GM18870 (cell line): Measurements from ENCODE around the gene RPL28.
"Not testable (repeated sequence)": the region's sequence is repeated elsewhere in the genome, so short reads cannot be mapped to it uniquely, and the experiment has no call there.

Experiments
- ATAC-seq: cut with Tn5 transposase; IDR thresholded peaks from one replicate; pipeline ENCODE4 v1.9.1; 2021; ENCODE audit warnings: moderate library complexity; ENCODE audit not compliant: unreplicated experiment

Gene RPL28

GRCh38 chr19:55391191-55391670 lies 5.5 kb downstream of the RPL28 start:
- ATAC-seq: no peak

DNA sequence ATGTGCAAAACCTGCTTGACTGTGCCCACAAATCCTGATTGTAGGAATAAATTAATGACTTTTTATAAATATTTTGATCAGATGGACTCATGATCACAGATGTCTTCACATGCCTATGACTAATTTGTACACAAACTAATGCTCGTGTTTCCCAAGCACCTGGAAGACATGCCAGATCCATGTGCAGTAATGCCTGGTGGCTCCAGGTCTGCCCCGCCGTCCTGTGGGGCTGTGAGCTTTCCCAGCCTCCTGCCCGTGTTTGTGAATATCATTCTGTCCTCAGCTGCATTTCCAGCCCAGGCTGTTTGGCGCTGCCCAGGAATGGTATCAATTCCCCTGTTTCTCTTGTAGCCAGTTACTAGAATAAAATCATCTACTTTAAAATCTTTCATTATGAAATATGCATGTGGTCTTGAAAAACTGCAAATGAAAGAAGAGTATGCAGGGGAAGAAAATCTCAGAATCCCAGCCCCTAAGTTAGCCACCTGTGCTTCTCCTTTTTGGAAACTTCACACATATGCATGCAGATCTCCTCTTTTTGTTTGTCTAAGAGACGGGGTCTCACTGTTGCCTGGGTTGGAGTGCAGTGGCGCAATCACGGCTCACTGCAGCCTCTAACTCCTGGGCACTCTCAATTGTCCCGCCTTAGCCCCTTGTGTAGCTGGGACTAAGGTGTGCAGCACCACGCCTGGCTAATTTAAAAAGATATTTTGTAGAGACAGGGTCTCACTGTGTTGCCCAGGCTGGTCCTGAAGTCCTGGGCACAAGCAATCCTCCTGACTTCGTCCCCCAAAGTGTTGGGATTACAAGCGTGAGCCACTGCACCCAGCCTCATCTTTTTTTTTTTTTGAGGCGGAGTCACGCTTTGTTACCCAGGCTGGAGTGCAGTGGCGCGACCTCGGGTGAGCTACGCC lies 6.2 kb downstream of the RPL28 start:
- no peak for ATAC-seq

DNA sequence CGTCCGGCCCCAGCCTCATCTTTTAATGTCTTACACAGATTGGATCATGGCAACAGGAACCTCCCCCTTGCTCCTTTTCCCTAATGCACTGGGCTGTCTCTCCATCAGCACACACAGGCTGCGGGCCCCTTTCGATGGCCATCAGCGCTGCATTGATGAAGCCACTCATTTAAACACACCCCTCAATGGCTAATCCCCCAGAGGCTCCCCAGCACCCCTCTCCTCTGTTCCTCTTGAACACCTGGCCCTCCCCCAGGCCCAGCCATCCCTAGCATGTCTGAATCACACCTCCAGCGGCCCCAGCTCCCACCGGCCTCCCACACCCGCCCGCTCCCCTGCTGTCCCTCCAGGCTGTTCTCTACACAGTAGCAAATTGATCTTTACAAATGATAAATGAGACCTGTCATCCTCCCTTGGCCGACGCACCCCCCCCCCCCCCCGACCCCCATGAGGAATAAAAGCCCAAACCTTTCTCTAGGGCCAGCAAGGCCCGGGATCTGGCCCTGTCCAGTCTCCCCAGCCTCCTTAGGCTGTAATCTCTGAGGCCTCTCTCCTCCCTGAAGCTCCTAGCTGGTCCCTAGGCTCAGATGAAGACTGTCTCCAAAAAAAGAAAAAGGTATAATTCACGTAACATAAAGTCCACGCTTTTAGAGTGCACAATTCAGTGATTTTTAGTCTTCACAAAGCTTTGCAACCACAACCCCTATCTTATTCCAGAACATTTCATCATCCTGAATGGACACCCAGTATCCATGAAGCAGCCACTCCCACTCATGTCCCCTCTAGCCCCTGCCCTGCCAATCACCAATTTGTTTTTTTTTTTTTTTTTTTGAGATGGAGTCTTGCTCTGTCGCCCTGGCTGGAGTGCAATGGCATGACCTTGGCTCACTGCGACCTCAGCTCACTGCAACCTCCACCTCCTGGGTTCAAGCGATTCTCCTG lies 7.4 kb downstream of the RPL28 start:
- ATAC-seq: no peak

- ATAC-seq: no peak
Measured at GRCh38 chr19:55398200-55398925, 12.6 kb downstream of the RPL28 start.

GRCh38 chr19:55400281-55401087 lies 14.8 kb downstream of the RPL28 start:
- ATAC-seq: no peak

DNA sequence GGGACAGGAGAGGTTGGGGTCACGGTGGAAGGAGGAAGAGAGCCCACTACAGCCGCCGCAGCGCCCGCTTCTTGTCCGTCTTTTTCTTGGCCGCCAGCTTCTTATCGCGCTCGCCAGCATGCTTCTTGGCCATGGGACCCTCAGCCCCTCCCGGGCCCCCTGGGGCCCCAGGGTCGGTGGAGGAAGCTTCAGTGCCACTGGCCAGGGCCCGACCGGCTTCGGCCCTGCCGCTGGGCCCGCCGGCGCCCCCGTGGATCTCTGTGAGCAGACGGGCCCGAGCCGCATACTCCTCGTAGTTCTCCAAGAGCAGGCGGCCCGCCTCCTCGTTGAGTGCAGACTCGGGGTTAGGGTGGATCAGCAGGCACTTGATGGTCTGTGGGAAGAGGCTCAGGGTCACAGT lies 15.7 kb downstream of the RPL28 start:
- ATAC-seq: not testable (repeated sequence)

GRCh38 chr19:55402509-55402908 lies 16.8 kb downstream of the RPL28 start:
- no peak for ATAC-seq

- no peak for ATAC-seq
Measured at GRCh38 chr19:55405638-55406037, 19.9 kb downstream of the RPL28 start.

- ATAC-seq: no peak
Measured at GRCh38 chr19:55406091-55406825, 20.5 kb downstream of the RPL28 start.

GRCh38 chr19:55406826-55407549 lies 21.3 kb downstream of the RPL28 start:
- peak; percentile 3 for ATAC-seq

DNA sequence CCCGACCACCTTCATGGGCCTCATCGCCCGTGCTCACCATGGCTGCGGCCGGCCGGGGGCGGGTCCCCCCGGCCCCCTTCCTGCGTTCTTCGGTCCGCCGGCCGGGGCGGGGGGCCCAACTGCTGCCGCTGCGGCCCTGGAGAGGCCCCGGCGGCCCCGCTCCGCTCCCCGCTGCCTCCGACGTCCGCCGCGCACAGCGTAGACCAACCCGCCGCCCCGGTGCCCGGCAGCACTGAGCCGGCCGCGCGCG lies 21.7 kb downstream of the RPL28 start, which contains the start of gene UBE2S:
Gene UBE2S, minus strand, starts transcription at position 239 of the 250 bp plus-strand sequence. Its CDS starts 199 bp downstream, at position 40.
- ATAC-seq: peak; percentile 59

DNA sequence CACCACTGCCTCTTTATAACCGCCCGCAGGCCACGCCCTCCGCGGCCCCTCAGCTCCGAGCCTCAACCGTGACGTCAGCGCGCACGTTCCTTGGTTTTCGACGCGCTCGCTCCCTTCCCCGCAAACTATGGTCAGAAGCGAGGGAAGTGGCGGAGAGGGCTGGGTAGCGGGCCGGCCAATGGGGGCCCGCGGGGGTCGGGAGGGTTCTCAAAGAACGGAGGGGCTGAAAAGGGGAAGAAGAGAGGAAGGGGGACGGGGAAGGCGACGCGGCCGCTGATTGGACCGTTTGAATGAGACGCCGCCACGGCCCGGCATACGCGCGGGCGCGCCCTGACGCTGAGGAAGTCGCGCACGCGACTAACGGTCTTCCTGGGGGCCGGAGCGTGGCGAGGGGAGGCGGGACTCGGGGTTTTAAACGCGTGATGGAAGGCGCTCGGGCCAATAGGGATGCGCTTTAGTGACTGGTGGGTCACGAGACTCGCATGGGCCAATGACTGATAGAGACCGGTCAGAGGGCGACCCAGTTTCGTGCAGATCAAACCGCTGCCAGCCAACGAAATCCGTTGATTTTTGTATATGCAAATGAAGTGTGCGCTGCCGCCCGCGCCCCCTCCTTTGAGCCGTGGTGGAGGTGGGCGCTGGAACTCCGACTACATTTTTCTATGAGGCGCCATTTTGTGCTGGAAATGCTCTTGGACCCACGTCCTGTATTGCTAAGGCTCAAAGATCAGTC lies 22.2 kb downstream of the RPL28 start:
- peak; percentile 77 for ATAC-seq

DNA sequence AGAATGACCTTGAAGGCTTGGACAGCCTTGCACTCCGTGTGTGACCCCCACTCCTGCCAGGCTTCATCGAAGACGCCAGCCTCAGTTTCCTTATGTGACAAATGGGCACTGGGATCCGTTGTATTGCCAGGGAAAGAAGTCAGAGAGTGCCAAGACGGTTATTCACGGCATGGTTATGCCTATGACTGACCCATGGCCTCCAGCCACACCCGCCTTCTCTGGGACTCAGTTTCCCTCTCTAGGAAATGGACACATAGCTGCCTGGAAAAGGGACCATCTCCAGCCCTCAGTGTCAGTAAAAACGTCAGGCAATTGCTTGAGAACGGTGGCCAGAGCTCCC lies 22.8 kb downstream of the RPL28 start:
- no peak for ATAC-seq

- not testable (repeated sequence) for ATAC-seq
Measured at GRCh38 chr19:55409179-55409578, 23.4 kb downstream of the RPL28 start.

DNA sequence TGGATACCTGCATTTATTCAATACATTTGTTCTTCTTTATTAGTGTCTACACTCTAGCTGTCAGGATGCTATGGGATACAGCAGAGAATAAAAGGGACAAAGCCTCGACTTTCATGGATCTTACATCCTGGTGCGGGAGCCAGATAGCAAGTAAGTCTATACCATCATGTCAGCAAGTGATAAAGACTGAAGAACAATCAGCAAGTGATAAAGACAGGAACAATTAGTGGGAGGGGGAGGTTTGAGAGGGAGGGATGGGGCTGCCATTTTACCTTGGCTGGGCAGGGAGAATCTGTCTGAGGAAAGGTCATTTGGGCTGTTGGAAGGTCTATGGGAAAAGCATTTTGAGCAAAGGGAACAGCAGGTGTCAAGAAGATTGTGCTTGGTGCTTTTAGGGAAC lies 24.4 kb downstream of the RPL28 start:
- no peak for ATAC-seq

- no peak for ATAC-seq
Measured at GRCh38 chr19:55418185-55418584, 32.5 kb downstream of the RPL28 start.

GRCh38 chr19:55419103-55419502 lies 33.4 kb downstream of the RPL28 start:
- ATAC-seq: no peak

GRCh38 chr19:55419624-55420236 lies 34.0 kb downstream of the RPL28 start:
- no peak for ATAC-seq
